DND-41 (cell line): Measurements from ENCODE around the gene HMCN2.

ENCODE experiments used
- ATAC-seq: fragments of 200-7000 bp; cut with Tn5 transposase; 3 replicates; pipeline ENCODE4 v1.9.1; 2021; ENCODE audit warnings: low read depth; ENCODE audit not compliant: insufficient read depth
- DNase-seq: peaks from one replicate; pipeline ENCODE4 v3.0.0-alpha.2; 2020
- H2AFZ ChIP-seq: 2 replicates; pipeline ENCODE4 v1.6.0; 2012; ENCODE audit warnings: low read depth, low read length
- H3K27ac ChIP-seq: 2 replicates; pipeline ENCODE4 v1.5.1; 2012; ENCODE audit warnings: low read length, inconsistent platforms
- H3K27me3 ChIP-seq: fragments of 200-600 bp; sonication (generic); 2 replicates; pipeline ENCODE4 v1.6.0; 2012; ENCODE audit warnings: low read length, mild to moderate bottlenecking, inconsistent platforms; ENCODE audit not compliant: insufficient read depth, poor library complexity
- H3K36me3 ChIP-seq: 2 replicates; pipeline ENCODE4 v1.5.1; 2012; ENCODE audit warnings: low read length, inconsistent platforms; ENCODE audit not compliant: insufficient read depth
- H3K4me1 ChIP-seq: 2 replicates; pipeline ENCODE4 v1.5.1; 2012; ENCODE audit warnings: mild to moderate bottlenecking, low read length; ENCODE audit not compliant: insufficient read depth
- H3K4me2 ChIP-seq: 2 replicates; pipeline ENCODE4 v1.6.0; 2012; ENCODE audit warnings: mild to moderate bottlenecking, moderate library complexity, low read length, inconsistent platforms; ENCODE audit not compliant: insufficient read depth
- H3K4me3 ChIP-seq, 2 experiments: fragments of 200-600 bp in 1 of 2; shearing (Covaris generic) in 1 of 2; 2 replicates each; pipeline ENCODE4 v1.5.1; 2012 to 2016; ENCODE audit warnings: inconsistent platforms in 2 of 2, low read length in 2 of 2, mild to moderate bottlenecking in 2 of 2, low read depth in 1 of 2, moderate library complexity in 1 of 2
- H3K79me2 ChIP-seq: 2 replicates; pipeline ENCODE4 v1.6.0; 2012; ENCODE audit warnings: low read length, inconsistent platforms; ENCODE audit not compliant: insufficient read depth
- H3K9ac ChIP-seq: 2 replicates; pipeline ENCODE4 v1.6.0; 2012; ENCODE audit warnings: low read depth, mild to moderate bottlenecking, inconsistent platforms, low read length, moderate library complexity
- H3K9me3 ChIP-seq: 2 replicates; pipeline ENCODE4 v1.5.1; 2012; ENCODE audit warnings: low read length, moderate library complexity, mild to moderate bottlenecking, inconsistent platforms; ENCODE audit not compliant: insufficient read depth, severe bottlenecking
- H4K20me1 ChIP-seq: 2 replicates; pipeline ENCODE4 v1.6.0; 2012; ENCODE audit warnings: low read length; ENCODE audit not compliant: insufficient read depth
- CTCF ChIP-seq: IDR thresholded peaks from 2 replicates; pipeline ENCODE4 v1.5.1; 2012; ENCODE audit warnings: borderline replicate concordance, low read length, moderate library complexity, mild to moderate bottlenecking; ENCODE audit not compliant: poor library complexity, severe bottlenecking; ENCODE audit errors: extremely low read depth
- EZH2 ChIP-seq: IDR thresholded peaks from 3 replicates; pipeline ENCODE4 v1.6.1; 2012; ENCODE audit warnings: borderline replicate concordance, low read depth, mild to moderate bottlenecking, moderate library complexity, low read length, inconsistent platforms; ENCODE audit not compliant: severe bottlenecking

Gene HMCN2

GRCh38 chr9:130310456-130310855 is 44.9 kb downstream of the HMCN2 start:
- Histone ChIP-seq H3K79me2 (no peaks in the 10 kb centered on the region), H3K27me3 (no peaks in the 10 kb centered on the region), H3K27ac (no peak overlapping the region), H3K36me3 (no peaks in the 10 kb centered on the region), H4K20me1 (no peaks in the 10 kb centered on the region), H2AFZ (no peak overlapping the region), H3K9me3 (no peaks in the 10 kb centered on the region), H3K9ac (no peak overlapping the region), H3K4me1 (no peaks in the 10 kb centered on the region), H3K4me2 (no peak overlapping the region), H3K4me3 (no peak overlapping the region)
- DNase-seq (no peak), ATAC-seq (no peak)
- no peak for TF ChIP-seq CTCF

DNA sequence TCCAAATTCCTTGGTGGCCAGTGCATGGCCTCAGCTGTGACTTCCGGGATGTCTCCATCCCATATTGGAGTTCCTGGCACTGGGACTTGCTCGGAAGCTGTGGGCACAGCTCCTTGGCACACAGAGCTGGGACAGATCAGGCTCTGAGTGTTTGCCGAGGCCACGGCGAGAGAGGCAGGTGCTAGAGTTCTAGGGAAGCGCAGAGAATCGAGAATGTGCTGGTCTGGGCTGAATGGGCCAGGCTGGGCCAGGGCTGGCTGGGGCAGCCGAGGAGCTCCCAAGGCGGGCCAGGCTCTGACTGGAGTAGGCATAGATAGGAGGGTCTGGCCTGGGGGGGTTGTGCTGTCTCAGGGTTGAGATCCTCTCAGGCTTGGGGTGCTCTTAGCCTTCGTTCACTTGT is 45.4 kb downstream of the HMCN2 start:
- no peaks in the 10 kb centered on the region for H3K9me3 ChIP-seq

DNA sequence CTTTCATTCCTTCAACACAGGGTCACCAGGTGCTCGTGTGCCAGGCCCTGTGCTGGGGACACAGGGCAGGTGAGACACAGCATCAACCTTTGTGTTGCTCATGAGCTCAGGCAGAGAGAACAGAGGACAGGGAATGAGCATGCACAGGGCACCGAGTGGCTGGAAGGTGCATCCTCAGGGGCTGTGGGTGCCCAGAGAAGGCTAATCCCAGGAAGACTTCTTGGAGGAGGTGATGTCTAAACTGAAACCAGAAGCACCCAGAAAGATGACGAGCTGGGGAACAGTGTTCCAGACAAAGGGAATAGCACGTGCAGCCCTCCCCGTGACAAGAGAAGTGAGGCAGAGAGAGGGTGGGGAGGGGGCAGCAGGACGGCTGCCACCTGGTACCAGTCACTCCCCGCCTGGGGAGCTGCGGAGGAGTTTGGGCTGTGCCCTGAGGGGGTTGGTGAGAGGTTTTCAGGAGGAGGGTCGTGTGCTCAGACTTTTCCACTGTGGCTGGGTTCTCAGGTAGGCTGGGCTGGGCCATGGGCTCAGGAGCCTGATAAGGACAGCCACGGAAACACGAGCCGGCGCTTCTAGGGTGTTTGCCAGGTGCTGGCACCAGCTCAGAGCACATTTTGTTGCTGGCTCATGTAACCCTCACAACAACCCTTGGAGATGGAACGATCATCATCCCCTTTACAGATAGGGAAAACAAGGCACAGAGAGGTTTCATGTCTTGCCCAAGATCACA is 46.0 kb downstream of the HMCN2 start:
- H3K27me3 ChIP-seq: no peaks in the 10 kb centered on the region
- no peaks in the 10 kb centered on the region for H3K9me3 ChIP-seq

More for the DNA sequence above, 45.4 kb downstream of the HMCN2 start:
- H3K36me3 ChIP-seq: no peaks in the 10 kb centered on the region
- H3K9ac ChIP-seq: no peak overlapping the region
- DNase-seq: no peak
- H3K4me2 ChIP-seq: no peak overlapping the region
- H3K27me3 ChIP-seq: no peaks in the 10 kb centered on the region
- TF ChIP-seq EZH2 (no peak), CTCF (no peak)
- H2AFZ ChIP-seq: no peak overlapping the region
- ATAC-seq: no peak
- no peak overlapping the region for H3K27ac ChIP-seq
- no peaks in the 10 kb centered on the region for H3K4me1 ChIP-seq
- H3K4me3 ChIP-seq: no peak overlapping the region
- no peaks in the 10 kb centered on the region for H3K79me2 ChIP-seq
- H4K20me1 ChIP-seq: 0 out of 2 replicates have a peak, but pooled peaks cover 3% of the 10 kb centered on the region

More for the DNA sequence above, 46.0 kb downstream of the HMCN2 start:
- Histone ChIP-seq H3K4me2 (no peak overlapping the region), H2AFZ (no peak overlapping the region), H3K27ac (no peak overlapping the region), H3K4me3 (no peak overlapping the region), H3K4me1 (no peaks in the 10 kb centered on the region), H3K9ac (no peak overlapping the region), H3K79me2 (no peaks in the 10 kb centered on the region), H3K36me3 (no peaks in the 10 kb centered on the region), H4K20me1 (0 out of 2 replicates have a peak, but pooled peaks cover 4% of the 10 kb centered on the region)
- TF ChIP-seq EZH2 (no peak), CTCF (no peak)
- ATAC-seq (no peak), DNase-seq (no peak)
